ENCODE measurements around the gene CD8A.

Gene CD8A

GRCh38 chr2:86808315-86809161 is 17.8 kb upstream of the CD8A start:
- DNase-seq: peak; percentile 63 to 93

DNA sequence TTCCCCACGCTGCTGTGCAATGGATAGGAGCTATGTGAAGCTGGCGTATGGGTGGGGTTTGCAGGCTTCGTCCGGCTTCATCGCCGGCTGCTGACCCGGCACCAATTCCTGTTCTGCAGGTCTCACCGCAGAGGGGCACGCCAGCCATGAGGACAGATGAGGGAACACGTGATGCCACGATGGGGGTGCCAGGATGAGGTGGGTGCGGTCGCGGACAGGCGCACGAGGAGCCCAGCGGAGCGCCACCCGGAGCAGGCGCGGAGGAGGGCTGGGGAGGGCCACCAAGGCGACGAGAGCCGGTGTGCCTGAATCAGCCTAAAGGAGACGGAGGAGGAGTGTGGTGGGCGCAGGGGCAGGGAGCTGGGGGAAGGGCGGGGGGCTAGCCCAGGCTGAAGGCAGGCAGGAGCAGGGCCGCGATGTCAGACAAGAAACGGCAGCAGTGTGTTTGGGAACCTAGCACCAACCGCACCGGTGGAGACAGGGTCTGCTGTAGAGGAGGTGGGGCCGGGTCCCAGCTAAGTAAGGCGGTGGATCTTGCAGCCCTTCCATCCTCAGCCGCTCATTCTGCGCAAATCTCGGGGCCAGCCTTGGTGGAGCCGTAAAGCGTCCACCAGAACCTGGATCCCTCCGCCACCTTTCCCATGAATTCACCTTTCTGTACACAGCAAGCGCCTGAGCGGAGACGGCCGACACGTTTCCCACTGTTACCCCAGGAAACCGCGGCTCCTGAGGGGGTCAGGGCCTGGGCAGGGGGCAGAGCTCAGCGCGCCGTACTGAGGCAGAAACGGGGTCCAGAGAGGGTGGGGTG is 17.0 kb upstream of the CD8A start:
- DNase-seq: no peak

DNA sequence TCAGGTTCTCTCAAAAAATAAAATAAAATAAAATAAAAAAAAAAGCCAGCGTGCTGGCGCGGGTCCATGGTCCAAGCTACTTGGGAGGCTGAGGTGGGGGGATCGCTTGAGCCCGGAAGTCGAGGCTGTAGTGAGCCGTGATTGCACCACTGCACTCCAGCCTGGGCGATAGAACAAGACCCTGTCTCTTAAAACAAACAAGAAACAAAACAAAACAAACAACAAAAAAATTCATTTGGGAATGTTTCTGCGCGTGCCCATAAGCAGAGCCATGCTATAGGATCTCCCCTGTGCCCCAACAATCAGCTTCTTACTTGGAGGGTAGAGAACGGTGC is 16.4 kb upstream of the CD8A start:
- DNase-seq: no peak

GRCh38 chr2:86806059-86806857 is 15.5 kb upstream of the CD8A start:
- no peak for DNase-seq

DNA sequence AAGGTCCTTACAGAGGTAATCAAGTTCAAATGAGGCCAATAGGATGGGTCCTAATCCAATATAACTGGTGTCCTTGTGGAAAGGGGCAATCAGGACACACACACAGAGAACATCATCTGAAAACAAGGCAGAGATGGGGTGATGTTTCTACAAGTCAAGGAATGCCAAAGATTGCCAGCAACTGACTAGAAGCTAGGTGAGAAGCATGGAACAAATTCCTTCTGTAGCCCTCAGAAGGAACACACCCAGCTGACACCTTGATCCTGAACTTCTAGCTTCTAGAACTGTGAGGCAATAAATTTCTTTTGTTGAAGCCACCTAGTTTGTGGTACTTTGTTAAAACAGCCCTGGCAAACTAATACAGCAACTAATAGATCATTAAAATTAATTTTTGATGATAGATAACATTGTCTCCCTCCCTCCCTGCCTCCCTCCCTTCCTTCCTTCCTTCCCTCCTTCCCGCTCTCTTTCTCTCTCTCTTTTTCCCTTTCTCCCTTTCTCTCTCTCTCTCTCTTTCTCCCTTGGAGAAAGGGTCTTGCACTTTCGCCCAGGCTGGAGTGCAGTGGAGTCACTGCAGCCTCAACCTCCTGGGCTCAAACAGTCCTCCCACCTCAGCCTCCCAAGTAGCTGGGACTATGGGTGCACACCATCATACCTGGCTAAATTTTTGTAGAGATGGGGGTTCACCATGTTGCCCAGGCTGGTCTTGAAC is 10.3 kb upstream of the CD8A start:
- no peak for DNase-seq

- DNase-seq: no peak
Measured at GRCh38 chr2:86794861-86795260, 4.1 kb upstream of the CD8A start.

DNA sequence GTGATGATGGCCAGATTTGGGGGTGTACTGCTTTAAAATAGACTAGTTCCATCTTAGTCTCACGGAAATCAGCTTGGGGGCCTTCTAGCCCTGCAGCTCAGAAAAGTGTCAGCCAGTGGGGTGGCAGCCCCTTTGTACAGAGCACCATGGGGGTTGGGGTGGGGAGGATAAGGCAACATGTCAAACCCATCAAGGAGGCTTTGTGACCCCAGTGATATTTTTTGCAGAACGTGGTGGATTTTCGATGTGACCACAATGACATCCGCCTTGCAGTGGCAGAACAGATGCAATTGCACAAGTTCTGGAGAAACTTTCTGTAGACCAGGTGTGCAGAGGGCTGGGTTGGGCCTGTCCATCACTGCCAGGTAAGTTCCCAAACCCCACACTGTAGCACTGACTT is 3.0 kb upstream of the CD8A start:
- DNase-seq: no peak

GRCh38 chr2:86791573-86791972 is 860 bp upstream of the CD8A start:
- DNase-seq: no peak

GRCh38 chr2:86790134-86790675 is 508 bp downstream of the CD8A start:
- DNase-seq: no peak

- no peak for DNase-seq
Measured at GRCh38 chr2:86789687-86790133, 1.0 kb downstream of the CD8A start.

DNA sequence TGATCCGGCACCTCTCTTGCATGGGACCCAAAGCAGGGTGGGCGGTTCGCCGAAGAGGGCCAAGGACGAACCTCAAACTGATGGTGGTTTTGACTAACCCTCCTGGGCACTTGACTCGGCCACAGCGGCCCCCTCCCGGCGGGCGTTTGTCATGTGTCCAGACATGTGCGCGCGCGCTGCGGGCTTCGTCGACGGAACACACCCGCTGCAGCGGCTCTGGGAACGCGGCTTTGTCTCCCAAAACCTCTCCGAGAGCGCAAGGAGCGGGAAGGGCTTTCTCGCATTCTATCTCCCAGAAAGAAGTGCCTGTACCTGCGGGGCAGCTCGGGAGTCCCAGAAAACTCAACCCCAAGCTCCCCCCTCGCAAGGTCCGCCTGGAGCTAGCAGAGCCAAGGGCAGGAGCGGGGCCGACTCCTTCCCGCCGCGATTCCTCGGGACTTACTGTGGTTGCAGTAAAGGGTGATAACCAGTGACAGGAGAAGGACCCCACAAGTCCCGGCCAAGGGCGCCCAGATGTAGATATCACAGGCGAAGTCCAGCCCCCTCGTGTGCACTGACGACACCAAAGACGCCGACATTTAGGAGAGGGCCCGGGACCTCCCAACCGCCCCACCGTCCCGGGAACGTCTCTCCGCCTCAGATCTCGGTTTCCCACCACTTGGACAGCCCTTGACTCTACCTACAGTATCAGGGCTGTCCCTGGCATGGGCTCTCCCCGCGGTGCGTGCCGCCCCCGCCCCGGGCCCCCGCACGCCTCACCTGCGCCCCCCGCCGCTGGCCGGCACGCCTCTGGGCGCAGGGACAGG is 1.6 kb downstream of the CD8A start:
- no peak for DNase-seq

DNA sequence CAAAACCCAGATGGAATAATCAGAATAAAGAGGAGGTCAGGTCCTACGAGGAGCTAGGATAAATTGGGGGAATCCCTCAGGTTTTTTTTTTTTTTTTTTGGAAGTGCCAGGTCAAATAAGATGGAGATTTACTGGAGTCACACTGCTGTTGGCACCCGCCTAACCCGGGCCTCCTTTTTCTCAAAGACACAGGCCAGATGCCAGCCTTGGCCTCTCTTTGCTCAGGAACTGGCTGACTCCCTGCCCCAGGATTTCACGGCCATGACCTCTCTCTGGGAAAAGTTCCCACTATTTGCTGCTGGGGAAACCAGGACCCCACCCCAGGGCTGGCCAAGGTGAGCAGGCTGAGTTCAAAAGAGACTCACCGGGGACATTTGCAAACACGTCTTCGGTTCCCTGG is 2.5 kb downstream of the CD8A start:
- no peak for DNase-seq

DNA sequence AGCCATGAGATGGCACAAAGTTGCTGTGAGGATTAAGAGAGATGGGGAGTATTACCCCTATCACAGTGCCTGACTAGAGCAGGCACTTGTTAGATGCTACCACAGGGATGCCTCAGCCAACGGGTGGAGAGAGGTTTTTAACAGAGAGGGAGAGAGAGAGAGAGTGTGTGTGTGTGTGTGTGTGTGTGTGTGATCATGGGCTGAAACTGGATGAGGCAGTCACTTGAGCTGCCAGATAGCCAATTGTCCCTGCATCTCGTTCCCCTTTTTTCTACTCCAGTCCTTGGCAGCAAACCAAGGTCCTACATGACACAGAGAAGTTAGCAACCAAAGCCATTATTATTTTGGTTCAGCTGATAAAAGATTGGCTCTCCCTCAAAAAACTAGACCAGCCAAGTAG is 3.0 kb downstream of the CD8A start:
- peak; percentile 23 to 41 for DNase-seq

DNA sequence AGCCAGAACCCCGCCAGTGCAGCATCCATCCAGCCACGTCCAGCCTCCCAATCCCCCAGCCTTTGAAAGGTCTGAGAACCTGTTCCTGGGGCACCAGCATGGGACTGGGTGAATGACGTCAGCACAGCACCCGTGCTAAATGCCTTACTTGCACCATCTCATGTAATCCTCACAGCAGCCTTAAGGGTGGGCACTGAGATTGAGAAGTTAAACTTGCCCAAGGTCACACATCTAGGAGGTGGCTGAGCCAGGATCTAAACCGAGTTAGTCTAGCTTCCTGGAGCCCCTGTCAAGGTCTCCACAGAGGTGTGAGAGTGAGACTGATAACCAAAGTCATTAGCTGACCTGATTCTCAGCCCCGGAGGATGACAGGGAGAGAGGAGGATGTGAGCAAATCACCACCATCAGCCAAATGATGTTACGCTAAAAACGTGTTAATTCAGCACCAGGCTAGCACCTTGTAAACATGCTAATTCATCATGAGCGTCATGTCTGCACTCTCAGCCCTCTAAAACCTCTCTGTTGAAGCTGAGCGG is 4.6 kb downstream of the CD8A start:
- DNase-seq: no peak

- no peak for DNase-seq
Measured at GRCh38 chr2:86785456-86785855, 5.3 kb downstream of the CD8A start.

DNA sequence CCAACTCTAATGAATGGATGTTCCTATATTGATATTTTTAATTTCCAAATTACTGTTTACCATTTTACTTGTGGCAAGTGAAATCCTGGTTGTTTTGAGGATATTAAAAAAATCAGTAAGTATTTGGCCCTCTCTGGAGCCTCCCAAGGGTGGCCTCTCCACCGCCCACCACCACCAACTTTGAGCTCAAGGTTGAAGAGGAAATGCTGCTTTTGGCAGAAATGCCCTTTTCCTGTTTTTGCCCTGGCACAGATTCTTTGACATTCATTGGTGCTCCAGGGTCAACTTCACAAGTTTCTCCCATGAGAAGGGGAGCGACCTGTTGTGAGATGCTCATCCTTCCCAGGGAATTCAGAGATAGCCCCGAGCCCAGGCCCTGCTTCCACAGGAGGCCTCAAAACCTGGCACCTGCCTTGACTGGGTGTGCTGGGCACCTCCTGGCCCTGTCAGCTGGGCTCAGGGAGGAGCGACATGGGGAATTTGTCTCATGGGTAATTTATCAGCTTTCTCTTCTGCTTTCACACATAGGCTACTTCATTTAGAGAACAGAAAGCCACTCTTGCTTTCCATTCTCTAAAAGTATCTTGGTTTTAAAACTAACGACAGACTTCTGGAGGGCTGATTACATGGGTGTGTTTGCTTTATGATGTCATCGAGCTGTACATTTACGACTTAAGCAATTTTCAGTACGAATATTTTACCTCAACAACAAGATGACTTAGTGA is 6.9 kb downstream of the CD8A start:
- peak; percentile 5 to 9 for DNase-seq

GRCh38 chr2:86782748-86783147 is 8.0 kb downstream of the CD8A start:
- DNase-seq: no peak

DNA sequence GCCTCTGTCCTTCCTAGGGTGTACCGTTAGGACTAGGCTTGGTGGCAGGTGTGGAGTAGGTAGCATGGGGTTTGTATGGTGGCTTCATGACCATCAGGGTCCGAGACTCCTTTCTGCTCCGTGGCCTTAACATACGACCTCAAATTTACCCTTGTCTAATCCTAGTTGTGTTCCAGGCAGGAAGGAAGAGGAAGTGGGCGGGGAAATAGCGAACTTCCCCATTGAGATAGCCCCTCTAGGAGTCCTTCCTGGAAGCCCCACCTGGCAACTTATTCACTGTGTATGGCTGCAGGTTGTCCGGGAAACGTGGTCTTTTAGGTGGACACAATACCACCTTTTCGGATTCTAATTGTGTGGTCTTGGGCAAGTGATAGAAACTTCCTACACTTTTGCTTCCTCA is 9.3 kb downstream of the CD8A start:
- no peak for DNase-seq

- no peak for DNase-seq
Measured at GRCh38 chr2:86779971-86780370, 10.7 kb downstream of the CD8A start.

DNA sequence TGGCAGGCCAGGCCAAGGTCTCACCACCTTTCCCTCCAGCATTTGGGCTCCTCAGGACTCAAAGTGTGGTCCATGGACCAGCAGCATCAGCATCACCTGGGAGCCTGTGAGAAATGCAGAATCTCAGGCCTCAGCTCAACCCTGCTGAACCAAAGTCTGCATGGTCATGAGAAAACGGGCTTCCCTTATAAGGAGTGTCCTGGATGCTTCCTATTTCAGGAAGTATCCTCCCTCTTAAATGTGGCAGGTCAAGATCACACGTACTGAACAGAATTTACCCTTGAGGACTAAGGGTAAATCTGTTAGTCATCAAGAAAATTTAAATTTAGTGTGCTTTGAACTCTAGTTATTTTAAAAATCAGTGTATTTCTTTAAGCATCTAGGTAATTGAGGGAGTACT is 11.8 kb downstream of the CD8A start:
- no peak for DNase-seq

DNA sequence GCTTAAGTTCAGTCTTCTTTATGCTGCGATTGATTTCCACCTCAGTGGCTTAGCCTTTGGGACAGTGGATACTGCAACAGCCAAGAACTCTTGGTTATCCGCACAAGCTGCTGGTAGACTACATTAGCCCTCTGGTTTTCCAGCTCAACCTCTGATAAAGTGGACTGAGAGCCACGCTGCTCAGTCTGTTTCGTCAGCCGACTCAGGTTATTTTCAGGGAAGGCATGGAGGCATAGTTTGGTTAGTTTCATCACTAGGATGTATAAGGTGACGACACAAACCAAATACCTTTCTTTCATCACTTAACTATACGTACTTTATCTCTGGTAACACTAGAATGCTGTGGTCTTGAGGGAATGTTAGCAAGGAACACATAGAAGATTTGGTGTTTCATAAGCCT is 14.2 kb downstream of the CD8A start:
- DNase-seq: no peak

Measured in inflammatory macrophage treated with lipopolysaccharide for 1 hour (primary cell).